HG02642 (cell line): ENCODE data around the gene UQCRFS1.
"Not testable (repeated sequence)": the region's sequence is repeated elsewhere in the genome, so short reads cannot be mapped to it uniquely, and the experiment has no call there.

Experiments used
- ATAC-seq: cut with Tn5 transposase; IDR thresholded peaks from one replicate; pipeline ENCODE4 v1.9.1; 2021; ENCODE audit warnings: mild to moderate bottlenecking; ENCODE audit not compliant: unreplicated experiment, poor library complexity

Gene UQCRFS1

DNA sequence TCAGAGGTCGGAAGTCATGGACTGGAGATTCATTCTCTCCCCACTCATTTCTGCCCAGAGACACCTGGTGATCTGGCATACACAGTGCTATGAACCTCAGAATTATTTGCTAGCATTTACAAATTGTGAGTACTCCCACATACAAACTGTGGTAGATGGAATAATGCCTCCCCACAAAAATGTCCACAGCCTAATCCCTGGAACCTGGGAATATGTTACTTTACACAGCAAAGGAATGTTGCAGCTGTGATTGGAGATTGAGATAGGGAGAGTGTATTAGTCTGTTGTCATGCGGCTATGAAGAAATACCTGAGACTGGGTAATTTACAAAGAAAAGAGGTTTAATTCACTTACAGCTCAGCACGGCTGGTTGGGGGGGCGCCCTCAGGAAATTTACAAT is 3.1 kb upstream of the UQCRFS1 start:
- ATAC-seq, result no peak

DNA sequence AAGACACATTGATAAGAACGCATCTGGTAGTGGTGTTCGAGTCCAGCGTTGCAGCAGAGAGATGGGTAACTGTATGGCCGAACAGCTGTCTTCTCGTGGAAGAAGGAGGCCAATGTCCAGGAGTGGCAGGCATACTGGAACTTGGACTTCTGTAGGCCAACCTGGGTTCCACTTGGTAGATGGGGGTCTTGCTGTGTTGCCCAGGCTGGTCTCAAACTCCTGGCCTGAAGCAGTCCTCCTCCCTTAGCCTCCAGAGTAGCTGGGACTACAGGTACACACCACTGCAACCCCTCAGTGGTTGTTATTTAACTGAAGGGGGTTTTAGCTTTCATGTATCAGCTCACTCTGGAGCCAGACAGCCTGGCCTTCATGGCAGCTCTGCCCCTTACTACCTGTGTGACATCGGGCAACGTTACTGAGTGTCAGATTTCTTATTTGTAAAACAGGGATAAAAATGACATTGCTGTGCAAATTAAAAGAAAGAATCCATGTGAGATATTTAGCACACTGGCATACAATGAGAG is 2.4 kb upstream of the UQCRFS1 start:
- ATAC-seq, result no peak

DNA sequence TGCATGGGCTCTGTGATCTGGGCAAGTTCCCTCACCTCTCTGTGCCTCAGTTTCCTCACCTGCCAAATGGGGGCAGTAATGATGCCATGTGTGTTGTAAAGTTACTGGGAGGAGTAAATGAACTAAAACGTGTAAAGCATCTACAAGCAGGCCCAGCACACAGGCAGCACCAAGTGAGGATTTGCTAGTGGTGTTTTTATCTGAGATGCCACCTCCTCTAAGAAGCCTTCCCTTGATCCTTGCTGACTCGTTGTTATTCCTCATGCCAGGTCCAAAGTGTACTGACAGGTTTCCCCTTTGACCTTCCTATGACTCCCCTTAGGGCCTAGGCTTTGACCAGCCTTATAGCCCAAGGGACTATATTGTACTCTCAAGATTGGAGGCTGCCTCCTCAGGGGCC is 1.5 kb upstream of the UQCRFS1 start:
- ATAC-seq, result no peak

DNA sequence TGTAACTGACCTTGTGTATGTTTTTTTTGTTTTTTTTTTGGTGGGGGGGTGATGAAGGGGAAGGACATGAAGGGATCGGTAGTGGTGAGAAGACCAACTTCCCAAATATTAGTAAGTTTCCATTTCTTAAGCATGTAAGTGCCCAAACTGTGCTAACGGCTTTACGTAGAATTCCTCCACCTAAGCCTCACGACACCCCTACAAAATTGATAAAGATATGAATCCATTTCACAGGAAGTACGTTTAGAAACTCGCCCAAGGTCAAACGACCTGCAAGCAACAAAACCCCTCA is 649 bp downstream of the UQCRFS1 start:
- ATAC-seq, result no peak

DNA sequence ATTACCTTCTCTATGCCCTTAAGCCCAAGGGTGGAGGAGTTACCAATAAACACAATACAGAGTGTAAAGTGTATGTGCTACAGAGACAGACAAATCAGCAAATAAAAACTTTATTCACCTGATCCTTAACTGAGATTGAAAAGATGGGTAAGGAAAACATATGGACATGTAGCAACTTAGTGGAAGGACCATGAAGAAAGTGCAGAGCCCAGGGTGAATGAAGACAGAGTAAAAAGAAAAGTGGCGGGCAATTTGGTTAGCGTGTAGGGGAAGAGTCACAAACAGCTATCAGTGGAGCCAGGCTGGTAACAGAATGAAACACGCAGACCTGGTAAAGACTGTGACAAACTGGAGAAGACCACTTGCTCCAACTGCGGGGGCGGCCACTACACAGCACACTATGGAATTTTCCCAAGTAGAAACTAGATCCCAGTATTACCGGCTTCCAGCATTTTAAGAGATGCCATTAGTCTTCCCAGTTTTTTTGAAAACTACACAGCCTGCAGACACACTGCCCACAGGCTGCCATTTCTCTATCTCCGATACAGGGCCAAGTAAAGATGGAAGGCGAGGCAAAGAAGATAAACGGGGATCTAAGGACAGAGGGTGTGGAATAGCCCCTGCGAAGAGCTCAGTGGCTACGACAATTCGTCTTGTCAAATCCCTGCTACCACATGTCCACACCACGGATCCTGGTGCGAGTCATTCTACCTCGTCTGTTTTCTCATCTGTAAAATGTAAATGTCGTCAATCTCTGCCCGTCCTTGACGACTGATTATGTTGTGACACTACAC is 1.2 kb downstream of the UQCRFS1 start:
- ATAC-seq, result no peak

DNA sequence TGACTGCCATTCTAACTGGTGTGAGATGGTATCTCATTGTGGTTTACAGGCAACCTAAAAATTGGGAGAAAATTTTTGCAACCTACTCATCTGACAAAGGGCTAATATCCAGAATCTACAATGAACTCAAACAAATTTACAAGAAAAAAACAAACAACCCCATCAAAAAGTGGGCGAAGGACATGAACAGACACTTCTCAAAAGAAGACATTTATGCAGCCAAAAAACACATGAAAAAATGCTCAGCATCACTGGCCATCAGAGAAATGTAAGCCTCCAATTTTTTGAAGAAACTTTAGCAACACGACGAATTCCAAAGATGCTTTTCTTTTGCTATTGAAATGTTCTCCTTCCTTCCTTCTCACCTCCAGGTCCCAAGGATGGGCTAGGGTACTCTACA is 1.9 kb downstream of the UQCRFS1 start:
- not testable (repeated sequence) for ATAC-seq

DNA sequence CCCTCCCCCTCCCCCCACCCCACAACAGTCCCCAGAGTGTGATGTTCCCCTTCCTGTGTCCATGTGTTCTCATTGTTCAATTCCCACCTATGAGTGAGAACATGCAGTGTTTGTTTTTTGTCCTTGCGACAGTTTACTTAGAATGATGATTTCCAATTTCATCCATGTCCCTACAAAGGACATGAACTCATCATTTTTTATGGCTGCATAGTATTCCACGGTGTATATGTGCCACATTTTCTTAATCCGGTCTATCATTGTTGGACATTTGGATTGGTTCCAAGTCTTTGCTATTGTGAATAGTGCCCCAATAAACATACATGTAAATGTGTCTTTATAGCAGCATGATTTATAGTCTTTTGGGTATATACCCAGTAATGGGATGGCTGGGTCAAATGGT is 2.4 kb downstream of the UQCRFS1 start:
- not testable (repeated sequence) for ATAC-seq

GRCh38 chr19:29207403-29208187 is 5.4 kb downstream of the UQCRFS1 start:
- ATAC-seq, result not testable (repeated sequence)

DNA sequence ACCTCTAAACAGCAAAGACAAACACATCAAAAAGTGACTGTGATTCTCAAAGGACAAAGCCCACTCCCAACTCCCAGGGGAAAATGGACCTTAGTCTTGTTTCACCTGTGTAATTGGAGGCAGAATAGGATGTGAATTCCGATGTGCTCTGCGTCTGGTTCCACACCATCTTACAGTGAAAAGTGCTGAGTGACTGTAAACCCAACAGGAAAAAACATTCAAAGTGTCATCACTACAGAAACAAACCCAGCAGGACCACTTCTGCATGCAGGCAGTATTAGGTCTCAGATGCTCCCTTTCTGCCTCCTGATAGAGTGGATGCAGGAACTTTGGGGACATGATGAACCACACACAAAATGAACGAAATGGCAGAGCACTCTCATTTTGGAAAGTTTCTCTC is 6.5 kb downstream of the UQCRFS1 start:
- ATAC-seq, result no peak

GRCh38 chr19:29202281-29202680 is 10.7 kb downstream of the UQCRFS1 start:
- no peak for ATAC-seq

- no peak for ATAC-seq
Measured at GRCh38 chr19:29201855-29202254, 11.1 kb downstream of the UQCRFS1 start.

GRCh38 chr19:29194658-29195057 is 18.3 kb downstream of the UQCRFS1 start:
- ATAC-seq, result no peak

DNA sequence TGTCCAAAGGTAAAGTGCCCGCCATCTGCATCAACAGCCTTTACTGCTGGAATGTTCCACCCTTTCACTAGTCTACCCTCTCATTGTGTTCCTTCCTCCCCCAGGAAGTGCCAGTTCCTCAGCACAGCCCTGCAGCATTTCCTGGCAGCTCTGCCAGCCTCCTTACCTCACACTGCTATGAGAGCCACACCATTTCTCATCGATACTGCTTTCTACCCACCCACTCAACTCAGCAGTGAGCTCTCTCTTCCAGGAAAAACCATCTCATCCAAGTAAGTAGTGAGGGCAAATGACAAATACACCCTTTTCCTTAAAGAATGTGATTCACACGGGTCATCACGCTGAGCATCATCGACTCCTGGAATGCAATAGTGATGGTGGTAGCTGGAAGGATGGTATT is 19.8 kb downstream of the UQCRFS1 start:
- no peak for ATAC-seq

DNA sequence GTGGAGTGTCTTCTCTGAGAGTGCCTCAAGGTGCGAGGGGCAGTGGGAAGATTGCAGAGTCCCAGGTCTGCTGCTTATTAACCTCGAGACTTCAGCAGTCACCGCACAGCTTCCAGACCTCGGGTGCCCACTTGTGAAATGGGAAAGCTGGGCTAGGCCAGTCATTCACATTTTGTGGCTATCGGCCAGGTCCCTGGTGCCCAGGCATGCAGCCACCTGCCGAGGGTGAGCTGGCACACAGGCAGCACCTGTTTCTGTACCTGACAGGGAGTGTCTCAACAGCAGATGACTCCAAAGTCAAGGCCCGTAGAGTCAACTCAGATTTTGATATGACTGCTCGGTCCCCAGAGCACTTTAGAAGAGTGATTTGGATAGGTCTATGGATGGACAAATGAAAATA is 21.9 kb downstream of the UQCRFS1 start:
- ATAC-seq, result no peak

DNA sequence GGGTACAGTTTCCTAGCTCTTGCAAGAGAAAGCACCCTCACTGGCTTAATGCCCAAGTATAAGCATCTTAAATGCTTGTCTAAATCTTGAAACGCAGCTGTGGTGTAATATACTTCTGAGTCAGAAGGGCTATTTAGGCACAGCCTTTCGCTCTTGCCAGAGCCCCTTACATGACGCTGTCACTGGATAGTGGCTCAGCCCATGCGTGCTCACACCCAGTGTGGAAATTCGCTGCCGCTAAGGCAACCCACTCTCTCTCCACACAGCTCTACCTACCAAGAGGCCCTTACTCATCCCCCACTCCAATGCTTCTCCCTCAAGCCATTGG is 24.0 kb downstream of the UQCRFS1 start:
- no peak for ATAC-seq

DNA sequence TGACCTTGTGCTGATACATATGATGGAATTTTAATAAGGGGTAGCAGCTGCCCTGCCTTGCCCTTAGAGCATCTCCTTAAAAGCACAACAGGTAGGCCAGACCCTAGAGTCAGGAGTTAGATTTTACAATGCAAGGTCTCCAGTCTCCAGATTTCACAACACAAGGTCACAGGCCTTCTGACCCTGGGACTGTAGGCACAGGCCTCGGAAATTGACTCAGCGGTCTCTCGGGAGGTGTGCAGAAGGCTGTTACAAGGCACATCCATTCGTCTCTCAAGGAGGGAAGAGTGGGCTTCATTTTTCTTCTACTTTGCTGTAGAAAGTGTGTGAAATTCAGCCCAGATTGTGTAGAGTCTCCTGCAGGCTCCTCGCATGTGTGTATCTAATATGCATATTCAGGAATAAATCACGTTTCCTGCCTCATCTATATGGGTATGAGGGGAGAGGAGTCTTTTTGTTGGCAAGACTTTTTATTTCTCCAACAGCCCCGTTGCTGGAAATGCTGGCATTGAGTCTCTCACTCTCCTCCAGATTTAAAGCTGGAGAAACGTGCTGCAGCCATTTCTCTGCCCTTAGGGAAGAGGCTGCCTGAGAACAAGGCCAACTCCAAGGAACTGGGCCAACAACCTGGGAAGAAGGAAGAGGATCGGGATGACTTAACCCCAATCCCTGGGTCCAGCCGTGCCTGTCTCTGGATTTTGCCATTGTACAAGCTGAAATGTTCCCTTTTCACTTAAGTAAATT is 24.5 kb downstream of the UQCRFS1 start:
- ATAC-seq, result no peak

- ATAC-seq, result no peak
Measured at GRCh38 chr19:29187676-29188075, 25.3 kb downstream of the UQCRFS1 start.

DNA sequence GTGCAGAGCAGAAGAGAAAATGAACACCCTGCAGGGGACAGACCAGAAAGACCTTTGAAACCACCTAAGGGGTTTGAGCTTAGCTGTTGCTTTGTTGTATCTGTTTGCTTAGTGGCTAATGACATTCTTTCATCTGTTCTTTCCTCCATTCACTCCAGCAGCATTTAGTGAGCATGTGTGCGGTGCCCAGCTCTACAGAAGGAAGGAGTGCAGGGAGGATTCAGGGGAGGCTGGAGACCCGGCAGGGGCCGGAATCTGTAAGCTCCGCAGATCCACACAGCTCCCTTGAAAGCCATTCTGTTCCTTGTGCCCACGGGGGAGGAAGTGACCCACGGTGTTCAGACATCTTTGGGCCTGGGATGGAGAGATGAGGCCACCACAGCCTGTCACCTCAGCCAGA is 27.5 kb downstream of the UQCRFS1 start:
- ATAC-seq, result no peak

DNA sequence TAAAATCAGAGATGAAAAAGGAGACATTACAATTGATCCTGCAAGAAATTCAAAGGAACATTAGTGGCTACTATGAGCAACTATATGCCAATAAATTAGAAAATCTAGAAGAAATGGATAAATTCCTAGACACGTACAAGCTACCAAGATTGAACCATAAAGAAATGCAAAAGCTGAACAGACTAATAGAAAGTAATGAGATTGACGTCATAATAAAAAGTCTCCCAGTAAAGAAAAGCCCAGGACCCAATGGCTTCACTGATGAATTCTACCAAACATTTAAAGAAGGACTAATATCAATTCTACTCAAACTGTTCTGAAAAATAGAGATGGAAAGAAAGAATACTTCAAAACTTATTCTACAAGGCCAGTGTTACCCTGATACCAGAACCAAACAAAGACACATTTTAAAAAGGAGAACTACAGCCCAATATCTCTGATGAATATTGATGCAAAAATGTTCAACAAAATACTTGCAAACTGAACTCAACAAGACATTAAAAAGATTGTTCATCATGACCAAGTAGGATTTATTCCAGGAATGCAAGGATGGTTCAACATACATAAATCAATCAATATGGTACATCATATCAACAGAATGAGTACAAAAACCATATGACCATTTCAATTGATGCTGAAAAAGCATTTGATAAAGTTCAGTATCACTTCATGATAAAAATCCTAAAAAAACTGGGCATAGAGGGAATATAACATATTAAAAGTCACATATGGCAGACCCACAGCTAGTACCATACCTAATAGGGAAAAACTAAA is 35.8 kb downstream of the UQCRFS1 start:
- ATAC-seq, result no peak

- ATAC-seq, result no peak
Measured at GRCh38 chr19:29173896-29174295, 39.1 kb downstream of the UQCRFS1 start.
